Calu3 (cell line): Measurements from ENCODE around the gene FAT3. TPM values are rescaled to one million over a fixed set of nuclear protein-coding genes. Genes with fewer than 3 reads are reported as not detected.

Experiments
- BruUV-seq: library from RNA; stranded (reverse); fragments of 400-500 nt; replicated peaks from 2 replicates; lab custom pipeline; 2021; lab: Mats Ljungman, UMichigan
- CTCF ChIA-PET: fragments of 300-600 bp; sonication (Branson Sonifier 250); formaldehyde crosslinking; loops from one replicate; lab custom pipeline; 2022; ENCODE audit warnings: antibody characterized with exemption; lab: Charles Lee
- DNase-seq: peaks from one replicate; pipeline ENCODE4 v3.0.0; 2022
- H3K27ac Mint-ChIP-seq: one replicate; pipeline ENCODE4 v1.8.0; 2022; ENCODE audit warnings: mixed read lengths; ENCODE audit not compliant: unreplicated experiment
- H3K27me3 Mint-ChIP-seq: one replicate; pipeline ENCODE4 v1.8.0; 2022; ENCODE audit warnings: mixed read lengths; ENCODE audit not compliant: unreplicated experiment
- H3K36me3 Mint-ChIP-seq: one replicate; pipeline ENCODE4 v1.8.0; 2022; ENCODE audit warnings: mild to moderate bottlenecking, moderate library complexity, mixed read lengths; ENCODE audit not compliant: insufficient read depth, unreplicated experiment
- H3K4me1 Mint-ChIP-seq: one replicate; pipeline ENCODE4 v1.8.0; 2022; ENCODE audit warnings: mild to moderate bottlenecking, low read depth, mixed read lengths; ENCODE audit not compliant: unreplicated experiment
- H3K4me3 Mint-ChIP-seq: one replicate; pipeline ENCODE4 v1.8.0; 2022; ENCODE audit warnings: mild to moderate bottlenecking, low read depth, moderate library complexity, mixed read lengths; ENCODE audit not compliant: unreplicated experiment
- H3K9me3 Mint-ChIP-seq: one replicate; pipeline ENCODE4 v1.8.0; 2022; ENCODE audit warnings: low read depth, mixed read lengths; ENCODE audit not compliant: unreplicated experiment
- intact Hi-C: fragments of 100-400 bp; cut with micrococcal nuclease; formaldehyde crosslinking; loops from one replicate; pipeline ENCODE4 v1.10.0; 2022; ENCODE audit not compliant: unreplicated experiment
- total RNA-seq: library from RNA; stranded (reverse); gene quantifications from 2 replicates; pipeline ENCODE4 v1.2.3, GENCODE V29; 2022
- TF ChIP-seq, protein P1 (sequence below): fragments of 200-600 bp; IDR thresholded peaks from one replicate; pipeline ENCODE4 v1.8.0; 2022; ENCODE audit warnings: antibody characterized with exemption; ENCODE audit not compliant: unreplicated experiment

Gene FAT3
- total RNA-seq, 1 experiment from 2014 or later, result 0.68 TPM

DNA sequence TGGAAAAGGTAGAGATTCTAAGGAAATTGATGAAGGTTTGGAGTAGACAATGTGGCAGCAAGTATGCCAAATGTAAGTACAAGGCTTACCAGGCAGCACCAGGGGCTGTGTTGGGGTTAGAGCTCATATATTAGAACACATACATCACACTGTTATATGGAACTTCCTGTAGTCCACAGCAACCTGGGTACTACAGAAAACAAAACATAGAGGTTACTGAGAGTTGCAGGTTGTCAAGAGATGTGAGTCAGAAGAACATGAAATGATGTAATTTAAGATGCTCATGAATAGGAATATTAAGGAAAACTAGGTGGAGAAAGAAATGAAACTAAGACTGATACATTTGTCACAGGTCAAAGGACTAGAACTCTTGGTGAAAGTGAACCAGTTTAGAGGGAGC is 22.0 kb downstream of the FAT3 start:
- Mint-ChIP-seq H3K36me3 (no peaks in the 10 kb centered on the region), H3K27ac (no peak overlapping the region), H3K9me3 (no peaks in the 10 kb centered on the region), H3K4me1 (no peaks in the 10 kb centered on the region), H3K27me3 (no peaks in the 10 kb centered on the region), H3K4me3 (no peak overlapping the region)
- TF ChIP-seq, protein P1, sequence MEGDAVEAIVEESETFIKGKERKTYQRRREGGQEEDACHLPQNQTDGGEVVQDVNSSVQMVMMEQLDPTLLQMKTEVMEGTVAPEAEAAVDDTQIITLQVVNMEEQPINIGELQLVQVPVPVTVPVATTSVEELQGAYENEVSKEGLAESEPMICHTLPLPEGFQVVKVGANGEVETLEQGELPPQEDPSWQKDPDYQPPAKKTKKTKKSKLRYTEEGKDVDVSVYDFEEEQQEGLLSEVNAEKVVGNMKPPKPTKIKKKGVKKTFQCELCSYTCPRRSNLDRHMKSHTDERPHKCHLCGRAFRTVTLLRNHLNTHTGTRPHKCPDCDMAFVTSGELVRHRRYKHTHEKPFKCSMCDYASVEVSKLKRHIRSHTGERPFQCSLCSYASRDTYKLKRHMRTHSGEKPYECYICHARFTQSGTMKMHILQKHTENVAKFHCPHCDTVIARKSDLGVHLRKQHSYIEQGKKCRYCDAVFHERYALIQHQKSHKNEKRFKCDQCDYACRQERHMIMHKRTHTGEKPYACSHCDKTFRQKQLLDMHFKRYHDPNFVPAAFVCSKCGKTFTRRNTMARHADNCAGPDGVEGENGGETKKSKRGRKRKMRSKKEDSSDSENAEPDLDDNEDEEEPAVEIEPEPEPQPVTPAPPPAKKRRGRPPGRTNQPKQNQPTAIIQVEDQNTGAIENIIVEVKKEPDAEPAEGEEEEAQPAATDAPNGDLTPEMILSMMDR, result no peak
- no peak for DNase-seq
- intact Hi-C loops, result no loop called here
- no TSS peak for BruUV-seq
- CTCF ChIA-PET, result interaction anchor here (0.6 kb wide), 1 partner anchor 14 kb away, joined by 5 read pairs; no protein-coding TSS in a partner anchor

DNA sequence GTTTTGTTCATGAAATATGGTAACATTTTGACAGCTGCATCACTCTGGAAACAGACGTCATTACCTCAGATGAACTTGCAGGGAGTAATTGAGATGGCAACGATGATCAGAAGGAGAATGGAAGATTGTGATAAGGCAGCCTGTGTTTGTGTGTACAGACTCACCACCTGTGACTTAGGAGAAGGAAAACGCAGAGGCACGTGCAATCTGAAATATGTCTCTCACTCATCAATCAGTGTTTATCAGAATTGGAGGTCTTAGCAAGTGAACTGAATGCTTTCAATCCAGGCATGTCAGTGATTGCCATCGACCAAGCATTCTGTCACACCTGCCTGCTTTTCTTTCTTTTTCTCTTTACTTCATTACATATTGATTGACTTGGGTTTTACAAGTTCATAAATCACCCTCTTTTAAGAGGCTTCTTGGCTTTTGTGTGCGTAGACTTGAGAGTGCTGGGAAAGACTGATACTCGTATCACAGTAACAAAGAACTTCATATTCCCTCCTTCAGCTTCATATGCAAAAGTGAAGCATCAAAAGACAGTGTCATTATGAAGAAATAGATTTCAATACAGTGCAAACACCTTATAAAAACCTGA is 24.6 kb downstream of the FAT3 start:
- Mint-ChIP-seq H3K4me1 (no peaks in the 10 kb centered on the region), H3K4me3 (no peak overlapping the region), H3K9me3 (no peaks in the 10 kb centered on the region), H3K36me3 (no peaks in the 10 kb centered on the region), H3K27me3 (no peaks in the 10 kb centered on the region), H3K27ac (no peak overlapping the region)
- DNase-seq, result no peak
- no TSS peak for BruUV-seq
- intact Hi-C loops, result no loop called here
- CTCF ChIA-PET, result no interaction called here
- TF ChIP-seq, protein P1, result no peak

DNA sequence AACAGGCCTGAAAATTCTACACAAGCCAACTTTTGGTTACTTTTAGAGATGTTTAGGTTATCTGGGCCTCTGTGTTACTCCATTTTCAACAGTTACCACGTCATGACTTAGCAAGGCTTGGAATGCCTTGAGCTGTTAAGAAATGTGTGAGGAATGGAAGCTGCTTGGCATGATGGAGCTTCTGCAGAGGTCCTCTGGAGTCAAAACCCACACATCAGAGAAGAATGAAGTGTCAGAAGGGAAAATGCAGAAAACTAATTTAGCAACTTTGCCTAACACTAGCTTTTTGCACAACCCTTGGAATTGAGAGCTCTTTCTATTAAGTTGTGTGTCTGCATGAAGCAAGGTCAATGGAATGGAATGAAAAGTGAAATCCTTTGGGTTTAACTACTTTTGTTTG is 27.4 kb downstream of the FAT3 start:
- intact Hi-C loops, result no loop called here
- DNase-seq, result no peak
- Mint-ChIP-seq H3K9me3 (no peaks in the 10 kb centered on the region), H3K4me1 (no peaks in the 10 kb centered on the region), H3K27ac (no peak overlapping the region), H3K4me3 (no peak overlapping the region), H3K27me3 (no peaks in the 10 kb centered on the region), H3K36me3 (no peaks in the 10 kb centered on the region)
- BruUV-seq, result no TSS peak
- CTCF ChIA-PET, result interaction anchor here (0.6 kb wide), 1 partner anchor 68 kb away, joined by 3 read pairs; no protein-coding TSS in a partner anchor
- TF ChIP-seq, protein P1, result no peak

DNA sequence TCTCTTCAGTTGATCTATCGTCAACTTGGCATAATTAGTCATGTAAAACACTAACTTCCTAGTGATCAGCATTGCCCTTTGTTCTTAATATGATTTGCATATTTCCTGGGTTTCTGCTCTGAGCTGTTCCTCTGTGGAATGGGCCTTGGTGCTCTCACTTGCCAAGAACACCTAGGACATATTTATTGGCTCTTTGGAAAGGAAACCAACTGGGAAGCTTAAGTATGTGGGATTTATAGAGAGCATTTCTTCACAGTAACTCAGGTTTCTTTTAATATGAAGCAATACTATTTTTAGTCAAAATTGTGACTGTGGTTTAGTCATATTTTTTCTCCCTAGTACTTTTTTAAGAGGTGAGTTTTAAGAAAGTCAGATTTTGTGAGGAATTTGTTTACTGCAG is 28.8 kb downstream of the FAT3 start:
- no peak overlapping the region for H3K4me3 Mint-ChIP-seq
- intact Hi-C loops, result no loop called here

More for the DNA sequence above, 28.8 kb downstream of the FAT3 start:
- peaks cover under 1% of the 10 kb centered on the region for H3K9me3 Mint-ChIP-seq
- DNase-seq, result no peak
- H3K27ac Mint-ChIP-seq, result no peak overlapping the region
- no TSS peak for BruUV-seq
- CTCF ChIA-PET, result no interaction called here
- H3K36me3 Mint-ChIP-seq, result no peaks in the 10 kb centered on the region
- H3K27me3 Mint-ChIP-seq, result no peaks in the 10 kb centered on the region
- no peaks in the 10 kb centered on the region for H3K4me1 Mint-ChIP-seq
- TF ChIP-seq, protein P1, result no peak
